GM12873 (cell line): ENCODE measurements around the gene TRPM5.

Source experiments
- TF ChIP-seq, protein P1 (sequence below): IDR thresholded peaks from 2 replicates; pipeline ENCODE4 v1.5.1; 2012; ENCODE audit warnings: low read depth, mild to moderate bottlenecking, moderate library complexity, low read length, control low read depth; ENCODE audit not compliant: insufficient read depth; ENCODE audit errors: missing control alignments

Gene TRPM5

DNA sequence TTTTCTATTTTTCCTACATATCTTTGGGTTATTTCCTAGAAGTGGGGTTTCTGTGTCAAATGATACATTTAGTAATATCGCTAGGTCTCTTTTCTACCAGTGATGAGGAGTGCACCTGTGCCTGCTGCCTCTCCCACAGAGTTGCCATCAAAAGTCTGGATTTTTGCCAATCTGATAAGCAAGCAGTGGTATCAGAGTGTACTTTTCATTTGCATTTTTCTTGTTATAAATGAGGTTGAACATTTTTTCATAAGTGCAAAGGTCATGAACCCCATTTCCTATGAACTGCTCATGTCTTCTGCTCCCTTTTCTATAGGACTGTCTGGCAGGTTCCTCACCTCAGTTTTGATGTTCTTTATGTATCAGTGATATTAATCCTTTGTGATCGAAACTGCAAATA is 1.7 kb downstream of the TRPM5 start:
- TF ChIP-seq, protein P1, sequence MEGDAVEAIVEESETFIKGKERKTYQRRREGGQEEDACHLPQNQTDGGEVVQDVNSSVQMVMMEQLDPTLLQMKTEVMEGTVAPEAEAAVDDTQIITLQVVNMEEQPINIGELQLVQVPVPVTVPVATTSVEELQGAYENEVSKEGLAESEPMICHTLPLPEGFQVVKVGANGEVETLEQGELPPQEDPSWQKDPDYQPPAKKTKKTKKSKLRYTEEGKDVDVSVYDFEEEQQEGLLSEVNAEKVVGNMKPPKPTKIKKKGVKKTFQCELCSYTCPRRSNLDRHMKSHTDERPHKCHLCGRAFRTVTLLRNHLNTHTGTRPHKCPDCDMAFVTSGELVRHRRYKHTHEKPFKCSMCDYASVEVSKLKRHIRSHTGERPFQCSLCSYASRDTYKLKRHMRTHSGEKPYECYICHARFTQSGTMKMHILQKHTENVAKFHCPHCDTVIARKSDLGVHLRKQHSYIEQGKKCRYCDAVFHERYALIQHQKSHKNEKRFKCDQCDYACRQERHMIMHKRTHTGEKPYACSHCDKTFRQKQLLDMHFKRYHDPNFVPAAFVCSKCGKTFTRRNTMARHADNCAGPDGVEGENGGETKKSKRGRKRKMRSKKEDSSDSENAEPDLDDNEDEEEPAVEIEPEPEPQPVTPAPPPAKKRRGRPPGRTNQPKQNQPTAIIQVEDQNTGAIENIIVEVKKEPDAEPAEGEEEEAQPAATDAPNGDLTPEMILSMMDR: no peak

DNA sequence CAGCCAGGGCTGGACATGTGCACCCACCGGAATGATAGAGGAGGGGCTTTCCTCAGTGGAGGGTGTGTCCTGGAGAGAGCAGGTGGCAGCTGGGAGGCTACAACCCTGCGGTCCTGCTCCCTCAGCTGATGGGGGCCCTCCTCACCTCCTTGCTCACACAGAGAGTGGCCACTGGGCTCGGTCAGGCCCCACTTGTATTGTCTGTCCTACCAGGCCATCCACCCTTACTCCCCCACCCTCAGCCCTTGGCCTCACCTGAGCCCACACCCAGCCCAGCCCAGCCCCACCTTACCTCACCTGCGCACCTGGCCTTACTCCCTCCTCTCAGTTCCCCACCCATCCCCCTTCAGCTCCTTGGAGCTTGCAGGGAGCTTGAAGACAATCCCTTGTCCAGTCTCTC is 3.1 kb downstream of the TRPM5 start:
- TF ChIP-seq, protein P1: no peak

DNA sequence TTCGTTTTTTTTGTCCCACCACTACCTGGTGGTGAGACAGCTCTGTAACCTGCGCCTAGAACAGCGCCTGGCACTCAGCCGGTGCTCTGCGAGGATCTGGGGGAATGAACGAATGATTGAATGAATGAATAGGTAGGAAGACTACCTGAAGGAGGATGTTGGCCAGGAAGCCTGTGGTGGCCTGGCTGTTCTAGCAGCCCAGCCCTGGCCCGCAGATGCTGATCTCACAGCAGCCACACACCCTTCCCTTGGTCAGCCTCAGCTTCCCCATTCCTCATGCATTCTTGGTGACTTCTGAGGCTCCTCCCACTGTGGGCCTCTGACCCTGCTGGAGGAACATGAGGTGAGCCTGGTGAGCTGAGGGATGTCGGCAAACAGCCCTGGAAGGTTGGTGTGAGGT is 3.7 kb downstream of the TRPM5 start:
- TF ChIP-seq, protein P1: no peak

DNA sequence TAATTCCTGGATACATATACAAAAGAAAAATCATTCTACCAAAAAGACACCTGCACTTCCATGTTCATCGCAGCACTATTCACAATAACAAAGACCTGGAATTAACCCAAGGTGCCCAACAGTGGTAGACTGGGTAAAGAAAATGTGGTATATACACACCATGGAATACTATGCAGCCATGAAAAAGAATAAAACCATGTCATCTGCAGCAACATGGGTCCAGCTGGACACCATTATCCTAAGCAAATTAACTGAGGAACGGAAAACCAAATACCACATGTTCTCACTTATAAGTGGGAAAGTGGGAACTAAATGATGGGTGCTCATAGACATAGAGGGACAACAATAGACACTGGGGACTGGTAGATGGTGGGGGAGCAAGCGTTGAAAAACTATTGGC is 4.5 kb downstream of the TRPM5 start:
- TF ChIP-seq, protein P1: no peak

DNA sequence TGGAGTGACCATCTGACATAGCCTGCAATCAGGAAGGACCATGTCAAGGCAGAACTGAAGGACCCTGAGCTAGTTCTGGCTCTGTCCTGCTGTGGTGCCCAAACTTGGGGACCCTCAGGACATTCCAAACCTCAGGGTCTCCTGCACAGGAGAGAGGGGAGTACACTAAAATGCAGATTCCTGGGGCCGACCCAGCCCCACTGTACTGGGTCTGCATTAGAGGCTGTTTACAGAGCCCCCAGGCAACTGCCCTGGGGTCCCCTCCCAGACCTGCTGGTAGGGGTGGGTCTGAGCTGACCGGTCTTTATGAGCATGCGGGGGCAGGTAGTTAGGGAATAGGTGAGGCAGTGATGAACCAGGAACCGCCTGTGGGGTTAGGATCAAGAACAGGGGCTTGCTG is 6.8 kb downstream of the TRPM5 start:
- TF ChIP-seq, protein P1: no peak

DNA sequence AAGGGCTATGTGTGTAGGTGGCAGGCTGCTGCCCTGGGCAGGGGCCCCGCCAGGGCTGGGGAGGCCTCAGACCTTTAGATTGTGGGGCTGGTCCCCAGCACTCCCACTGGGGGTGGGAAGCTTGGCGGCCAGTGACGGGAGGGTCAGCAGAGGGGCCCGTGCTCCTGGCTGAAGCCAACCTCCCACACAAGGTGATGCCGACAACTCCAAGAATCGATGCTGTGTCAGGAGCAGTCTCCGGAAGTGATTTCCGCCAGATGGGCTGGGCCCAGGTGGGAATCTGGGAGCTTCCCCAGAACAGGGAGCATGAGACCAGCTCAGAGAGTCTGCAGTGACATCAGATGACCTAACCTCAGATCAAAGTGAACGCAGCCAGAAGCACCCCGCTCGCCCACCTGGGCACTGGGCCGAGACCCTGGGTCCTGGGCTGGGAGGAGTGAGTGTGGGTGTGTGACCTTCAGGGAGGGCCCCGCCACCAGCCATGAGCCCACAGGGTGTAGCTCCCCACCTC is 7.7 kb downstream of the TRPM5 start:
- TF ChIP-seq, protein P1: no peak

DNA sequence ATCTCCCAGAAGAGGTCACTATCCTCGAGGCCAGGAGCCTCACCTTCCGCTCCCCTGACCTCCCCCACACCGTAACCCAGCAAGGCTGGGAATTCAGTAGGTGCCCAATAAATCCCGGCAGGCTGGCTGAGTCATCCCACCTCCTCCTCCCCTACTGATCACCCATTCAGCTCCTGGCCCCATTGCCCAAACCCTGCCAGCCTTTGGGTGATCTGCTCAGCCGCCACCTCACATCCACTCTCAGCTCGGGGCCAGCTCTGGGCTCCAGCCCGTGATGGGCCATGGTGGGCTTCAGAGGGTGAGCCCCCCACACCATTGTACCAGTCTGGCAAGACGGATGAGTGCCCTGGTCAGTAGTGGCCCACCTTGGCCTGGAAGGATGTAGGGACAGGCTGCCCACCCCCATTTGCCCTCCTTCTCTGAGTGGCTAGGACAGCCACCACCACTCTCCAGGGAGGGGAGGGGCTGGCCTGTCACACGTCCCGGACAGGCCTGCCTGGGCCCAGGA is 8.2 kb downstream of the TRPM5 start:
- TF ChIP-seq, protein P1: no peak
